Left renal pelvis (tissue), 4 donors: ENCODE results near the gene SETD3. TPM values are rescaled to one million over a fixed set of nuclear protein-coding genes. Genes with fewer than 3 reads are reported as not detected.

Experiments used
- DNase-seq, 4 donors: peaks; one replicate each; pipeline ENCODE4 v3.0.0-alpha.2; 2013; ENCODE audit warnings: low read depth in 4 of 4, low spot score in 3 of 4
- polyA plus RNA-seq, 4 donors: library from polyadenylated mRNA; unstranded; fragments of 120-200 nt; gene quantifications; one replicate each; pipeline ENCODE4 v1.2.1, GENCODE V29; 2013; ENCODE audit not compliant: insufficient read length in 4 of 4

SETD3 gene
- polyA plus RNA-seq, 4 donors, result 49.6 to 65.9 (median 64.0) TPM

DNA sequence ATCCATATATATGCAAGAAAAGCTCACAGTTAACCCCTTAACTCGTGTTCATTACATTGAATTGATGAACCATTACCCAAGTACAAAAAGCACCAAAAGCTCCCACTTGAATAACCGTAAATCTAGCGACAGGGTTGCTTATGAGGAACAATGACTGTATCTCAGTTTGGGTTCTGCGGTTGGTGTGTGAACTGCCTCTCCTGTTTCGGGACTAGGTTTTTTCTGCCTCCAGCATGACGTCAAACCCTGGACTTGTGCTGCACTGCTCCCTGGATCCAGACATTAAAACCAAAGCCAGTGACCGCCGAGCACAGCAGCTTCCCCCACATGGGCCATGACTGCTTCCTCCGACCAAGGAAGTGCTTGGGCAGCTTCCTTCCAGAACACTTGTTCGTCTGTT is 77.7 kb downstream of the SETD3 start:
- no peak for DNase-seq

GRCh38 chr14:99402285-99402648 is 78.4 kb downstream of the SETD3 start:
- no peak for DNase-seq

- DNase-seq, result no peak
Observed at GRCh38 chr14:99401621-99402284, 78.9 kb downstream of the SETD3 start.

- no peak for DNase-seq
Observed at GRCh38 chr14:99401211-99401610, 79.4 kb downstream of the SETD3 start.

DNA sequence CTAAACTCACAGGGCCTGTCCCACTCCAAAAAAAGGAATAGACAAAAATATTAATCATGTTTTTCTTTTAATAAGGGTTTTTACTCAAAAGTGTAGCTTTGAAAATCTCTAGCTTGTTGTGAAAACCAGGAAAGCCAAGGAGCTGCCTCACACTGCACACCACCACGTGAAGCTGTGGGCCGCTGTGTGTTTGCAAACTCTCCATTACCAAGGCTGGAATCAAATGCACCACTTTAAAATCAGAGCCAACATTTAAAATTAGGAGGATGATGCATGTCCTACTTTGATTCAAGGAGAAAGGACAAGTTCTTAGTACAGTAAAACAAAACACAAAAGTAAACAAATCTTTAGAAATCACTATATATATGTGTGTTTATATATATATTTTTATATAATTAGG is 83.0 kb downstream of the SETD3 start:
- DNase-seq, result no peak

DNA sequence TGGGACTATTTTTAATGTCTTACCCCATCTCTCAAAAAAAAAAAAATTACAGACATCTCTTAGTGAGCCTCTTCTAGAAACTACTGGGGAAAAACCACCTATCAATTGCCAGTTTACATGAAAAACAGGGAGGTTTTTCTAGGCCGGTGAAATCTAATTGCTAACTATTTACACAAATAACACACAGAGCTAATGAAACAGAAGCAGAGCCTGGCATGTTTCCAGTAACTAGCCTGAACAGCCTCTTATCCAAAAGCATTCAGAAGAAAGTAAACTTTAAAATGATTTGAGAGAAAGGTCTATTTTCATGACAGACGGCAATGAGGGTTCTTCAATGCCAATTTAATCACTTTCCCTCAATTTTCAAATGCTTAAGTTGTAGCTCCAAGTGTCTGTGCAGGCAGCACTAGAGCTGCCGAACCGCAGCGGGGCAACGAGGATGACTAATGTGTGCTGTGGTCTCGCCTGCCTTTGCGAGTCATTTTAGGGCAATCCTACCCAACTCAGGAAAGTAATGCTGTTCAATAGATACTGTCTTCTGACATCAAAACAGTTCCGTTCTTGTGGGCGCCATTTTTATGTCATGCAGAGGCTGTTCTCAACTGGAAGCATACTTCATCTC is 84.6 kb downstream of the SETD3 start:
- no peak for DNase-seq

DNA sequence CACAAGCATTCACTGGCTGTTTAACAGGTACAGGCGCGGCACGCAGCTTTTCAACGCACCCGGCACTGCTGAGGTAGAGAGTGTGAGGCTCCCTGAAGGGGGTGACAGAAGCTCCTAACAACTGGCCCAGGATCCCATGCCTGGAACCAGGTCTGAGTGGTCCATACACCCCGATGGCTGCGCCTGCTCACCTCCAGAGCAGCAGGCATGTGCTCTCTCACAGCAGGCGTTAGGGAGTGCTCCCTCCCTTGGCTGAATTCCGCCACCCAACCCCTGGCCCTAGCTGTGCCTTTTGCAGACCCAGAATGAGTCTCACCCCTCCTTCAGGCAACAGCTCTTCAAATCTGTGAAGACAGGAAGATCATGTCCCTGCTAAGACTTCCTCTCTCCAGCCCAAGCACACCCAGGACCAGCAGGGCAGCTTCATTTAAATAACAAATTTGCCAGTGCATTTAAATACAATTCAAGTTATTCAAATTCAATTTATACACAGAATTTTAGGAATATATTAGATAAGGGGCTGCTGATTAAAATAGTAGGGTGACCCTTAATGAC is 86.0 kb downstream of the SETD3 start:
- no peak for DNase-seq

DNA sequence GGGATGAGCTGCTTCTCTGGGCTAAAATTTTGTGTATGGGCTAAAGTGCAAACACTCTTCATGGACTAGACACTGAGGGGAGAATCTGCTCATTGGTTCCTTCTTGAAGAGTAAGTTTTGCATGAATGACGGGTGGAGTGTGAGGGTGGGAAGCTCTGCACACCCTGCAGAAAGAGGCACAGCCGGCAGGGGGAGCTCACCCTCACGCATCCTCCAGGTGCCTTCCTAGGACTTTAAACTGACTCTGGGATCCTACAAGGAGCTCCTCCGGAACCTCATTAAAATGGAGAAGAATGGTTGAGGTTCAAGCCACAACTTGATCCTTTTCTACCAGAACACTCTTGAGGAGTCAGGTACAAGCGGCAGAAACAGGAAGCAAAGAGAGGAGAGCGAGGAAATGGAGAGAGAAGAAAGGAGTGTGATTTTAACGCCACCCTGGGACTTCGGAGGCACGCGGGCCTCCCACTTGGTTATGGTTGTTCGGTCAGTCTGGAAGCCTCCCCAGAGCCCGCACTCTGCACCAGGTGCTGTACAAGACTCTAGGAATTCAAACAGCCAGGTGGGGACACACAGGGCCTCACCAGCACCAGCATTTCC is 87.5 kb downstream of the SETD3 start:
- DNase-seq, result no peak

DNA sequence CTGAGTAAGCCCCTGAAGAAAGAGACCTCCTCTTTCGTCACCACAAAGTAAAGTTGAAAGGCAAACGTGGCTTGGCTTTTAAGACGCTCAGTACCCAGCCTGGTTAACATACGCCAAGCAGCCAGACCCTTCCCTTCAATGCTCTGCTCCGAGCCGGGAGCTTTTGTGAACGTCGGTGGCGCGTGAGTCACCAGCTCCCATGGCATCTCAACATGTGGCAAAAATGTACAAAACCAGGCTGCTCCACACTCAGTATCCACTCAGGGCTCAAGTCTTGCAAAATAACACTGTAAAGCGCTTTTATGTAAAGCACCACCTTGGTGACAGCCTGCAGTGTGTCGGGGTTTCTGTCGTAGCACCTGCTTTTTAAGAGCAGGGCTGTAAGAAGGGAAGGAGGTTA is 89.0 kb downstream of the SETD3 start:
- no peak for DNase-seq

DNA sequence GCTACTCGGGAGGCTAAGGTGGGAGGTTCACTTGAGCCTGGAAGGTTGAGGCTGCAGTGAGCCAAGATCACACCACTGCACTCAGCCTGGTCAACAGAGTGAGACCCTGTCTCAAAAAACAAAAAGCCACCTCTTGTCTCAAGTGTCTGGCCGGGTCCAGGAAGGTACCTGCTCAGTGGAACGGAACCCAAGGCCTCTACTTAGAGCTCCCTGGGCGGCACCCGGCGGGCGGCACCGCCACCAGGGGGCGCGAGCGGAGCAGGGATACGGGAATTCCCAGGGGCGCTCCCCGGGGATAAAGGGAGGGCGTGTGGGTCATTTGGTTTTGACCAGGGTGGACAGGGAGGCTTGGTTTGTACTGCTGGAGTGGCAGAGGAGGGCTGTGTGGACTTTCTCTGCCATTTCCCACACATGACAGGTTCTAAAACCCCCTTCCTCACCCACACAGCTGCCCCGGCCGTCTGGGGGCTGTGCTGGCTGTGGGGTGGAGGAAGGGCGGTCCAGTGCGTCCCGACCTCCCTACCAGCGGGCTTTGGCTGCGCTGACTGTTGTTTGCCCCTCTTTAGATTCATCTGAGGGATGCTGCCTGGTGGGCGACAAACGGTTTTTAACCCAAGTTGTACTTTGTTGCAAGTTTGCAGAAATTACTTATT is 91.4 kb downstream of the SETD3 start:
- DNase-seq, result no peak

GRCh38 chr14:99388286-99388685 is 92.4 kb downstream of the SETD3 start:
- DNase-seq, result no peak

DNA sequence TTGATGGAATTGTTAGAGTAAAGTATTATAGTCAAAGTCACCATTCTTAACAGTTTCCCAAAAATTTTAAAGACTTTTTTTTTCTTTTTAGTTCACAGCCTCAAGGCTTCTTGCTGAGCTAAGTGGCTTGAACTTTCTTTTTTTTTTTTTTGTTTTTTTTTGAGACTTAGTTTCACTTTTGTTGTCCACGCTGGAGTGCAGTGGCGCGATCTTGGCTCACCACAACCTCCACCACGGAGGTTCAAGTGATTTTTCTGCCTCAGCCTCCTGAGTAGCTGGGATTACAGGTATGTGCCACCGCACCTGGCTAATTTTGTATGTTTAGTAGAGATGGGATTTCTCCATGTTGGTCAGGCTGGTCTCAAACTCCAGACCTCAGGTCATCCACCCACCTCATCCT is 92.8 kb downstream of the SETD3 start:
- DNase-seq, result no peak

DNA sequence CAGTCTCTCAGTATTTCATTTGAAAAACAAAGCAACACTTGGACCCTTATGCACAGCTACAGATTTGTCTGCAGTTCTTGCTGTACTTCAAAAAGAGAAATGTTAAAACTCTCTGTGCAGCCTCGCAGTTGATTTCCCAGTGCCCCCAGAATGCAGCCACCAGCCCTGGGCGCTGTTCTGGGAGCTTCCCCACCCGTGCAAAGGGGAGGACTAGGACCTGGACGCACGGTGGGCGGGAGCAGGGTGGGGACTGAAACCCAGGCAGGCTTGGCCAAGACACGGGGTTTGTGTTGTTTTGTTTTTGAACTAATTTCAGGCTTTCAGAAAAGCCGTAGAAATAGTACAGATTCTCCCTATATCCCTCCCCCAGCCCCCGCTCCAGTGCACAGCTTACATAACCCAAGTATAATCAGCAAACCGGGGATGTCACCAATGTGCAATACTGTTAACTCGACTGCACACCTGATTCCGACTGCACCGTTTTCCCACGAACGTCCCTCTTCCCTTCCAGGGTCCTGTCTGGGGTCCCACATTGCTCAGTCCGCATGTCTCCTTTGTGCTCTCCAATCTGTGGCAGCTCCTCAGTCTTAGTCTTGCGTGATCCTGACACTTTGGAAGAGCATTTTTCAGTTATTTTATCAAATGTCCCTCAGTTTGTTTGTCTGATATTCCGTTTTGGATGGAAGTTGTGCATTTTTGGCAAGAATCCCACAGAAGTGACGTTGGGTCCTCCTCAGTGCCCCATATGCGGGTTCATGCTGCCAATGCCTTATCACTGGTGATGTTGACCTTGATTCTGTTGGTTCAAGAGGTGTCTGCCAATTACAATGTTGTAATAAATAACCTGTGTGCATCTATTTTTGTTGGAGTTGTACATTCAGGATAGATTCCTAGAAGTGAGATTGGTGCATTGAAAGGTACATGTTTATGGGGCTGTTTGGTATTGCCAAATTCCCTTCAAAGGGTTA is 95.9 kb downstream of the SETD3 start:
- no peak for DNase-seq

- no peak for DNase-seq
Observed at GRCh38 chr14:99383472-99384449, 96.9 kb downstream of the SETD3 start.

DNA sequence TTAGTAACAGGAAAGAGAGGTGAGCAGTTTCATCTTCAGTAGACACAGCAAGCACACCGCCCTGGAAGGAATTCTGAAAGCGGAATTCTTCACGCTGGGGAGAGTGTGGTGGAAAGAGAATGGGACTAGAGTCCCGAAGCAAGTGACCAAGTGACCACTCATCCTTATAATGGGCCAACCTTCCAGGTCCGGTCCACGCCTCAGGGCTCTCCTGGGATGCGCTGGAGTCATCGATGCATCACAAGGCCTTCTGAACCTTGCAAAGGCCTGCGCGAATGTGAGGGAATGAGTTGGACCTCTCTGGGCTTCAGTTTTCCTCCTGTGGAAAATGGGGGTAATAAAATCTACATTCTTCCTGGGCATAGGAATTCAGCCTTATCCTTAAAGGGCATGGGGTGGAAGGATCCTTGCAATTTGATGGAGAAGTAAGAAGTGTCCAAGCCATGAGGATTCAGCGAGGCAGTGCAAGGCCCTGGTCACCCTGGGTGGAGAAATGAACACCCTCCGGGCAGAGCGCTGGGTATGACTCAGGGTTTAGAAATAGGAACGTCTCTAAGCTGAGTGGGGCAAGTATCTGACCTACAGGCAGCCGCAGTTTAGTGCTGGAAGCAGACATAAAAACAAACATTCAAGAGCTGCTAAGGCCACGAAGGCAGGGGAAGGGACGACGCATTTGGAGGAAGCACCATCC is 97.7 kb downstream of the SETD3 start:
- no peak for DNase-seq

- DNase-seq, result no peak
Observed at GRCh38 chr14:99382071-99382470, 98.6 kb downstream of the SETD3 start.

- no peak for DNase-seq
Observed at GRCh38 chr14:99381688-99382060, 99.0 kb downstream of the SETD3 start.

GRCh38 chr14:99380991-99381687 is 99.5 kb downstream of the SETD3 start:
- no peak for DNase-seq
